ENCODE measurements around the gene CNMD. TPM values are rescaled to one million over a fixed set of nuclear protein-coding genes. Genes with fewer than 3 reads are reported as not detected.
"Not testable (repeated sequence)": the region's sequence is repeated elsewhere in the genome, so short reads cannot be mapped to it uniquely, and the experiment has no call there.

The CNMD gene
- total RNA-seq, 2 experiments from 2014 or later, result not detected

- no peak overlapping the region for H3K4me2 ChIP-seq (ENCODE audit: low read length)
- no peak overlapping the region for H3K4me3 ChIP-seq (ENCODE audit: low read depth, low read length, poor library complexity, severe bottlenecking)
- no TSS peak for BruUV-seq (replicated peaks)
- no peaks in the 10 kb centered on the region for H3K79me2 ChIP-seq (ENCODE audit: insufficient read depth, low read depth, low read length)
- H3K9me2 ChIP-seq (ENCODE audit: insufficient read depth, low read length), result no peaks in the 10 kb centered on the region
- no peaks in the 10 kb centered on the region for H4K20me1 ChIP-seq (ENCODE audit: insufficient read depth, low read length)
- H3K27ac ChIP-seq (ENCODE audit: low read depth, low read length, poor library complexity, severe bottlenecking), result no peak overlapping the region
- ChIA-PET POLR2A (interaction anchor here (1.6 to 1.9 kb wide), 2 partner anchors 12 to 22 kb away, joined by 5 read pairs; no protein-coding TSS in a partner anchor), CTCF (ENCODE audit: unreplicated experiment) (no interaction called here)
- H3K4me1 ChIP-seq (ENCODE audit: insufficient read depth, low read length, poor library complexity, severe bottlenecking), result no peaks in the 10 kb centered on the region
- intact Hi-C loops (cut with micrococcal nuclease; ENCODE audit: unreplicated experiment), result no loop called here
- peaks cover 80% of the 10 kb centered on the region for H3K36me3 ChIP-seq (ENCODE audit: insufficient read depth, low read length)
- H3K9me3 ChIP-seq (ENCODE audit: low read length), result no peaks in the 10 kb centered on the region
- DNase-seq (ENCODE audit: low spot score), result no peak
- TF ChIP-seq CTCF (conservative IDR thresholded peaks at IDR 0.05; ENCODE audit: low read length) (no peak), EZH2phosphoT487 (IDR thresholded peaks at IDR 0.05; ENCODE audit: borderline replicate concordance, low read depth, low read length) (no peak)
- H2AFZ ChIP-seq (ENCODE audit: low read length), result no peak overlapping the region
Measured at GRCh38 chr13:52686376-52686775, 53.2 kb downstream of the CNMD start.

GRCh38 chr13:52685806-52686205 is 53.8 kb downstream of the CNMD start:
- intact Hi-C loops (cut with micrococcal nuclease; ENCODE audit: unreplicated experiment); BruUV-seq (replicated peaks); CTCF ChIA-PET (ENCODE audit: unreplicated experiment); H3K4me3 ChIP-seq (ENCODE audit: low read depth, low read length, poor library complexity, severe bottlenecking); H4K20me1 ChIP-seq (ENCODE audit: insufficient read depth, low read length); DNase-seq (ENCODE audit: low spot score); H3K4me1 ChIP-seq (ENCODE audit: insufficient read depth, low read length, poor library complexity, severe bottlenecking); H3K79me2 ChIP-seq (ENCODE audit: insufficient read depth, low read depth, low read length); POLR2A ChIA-PET; H3K4me2 ChIP-seq (ENCODE audit: low read length); H3K27ac ChIP-seq (ENCODE audit: low read depth, low read length, poor library complexity, severe bottlenecking); H2AFZ ChIP-seq (ENCODE audit: low read length); H3K9me3 ChIP-seq (ENCODE audit: low read length); H3K9me2 ChIP-seq (ENCODE audit: insufficient read depth, low read length): not testable (repeated sequence)
- peaks cover 82% of the 10 kb centered on the region for H3K36me3 ChIP-seq (ENCODE audit: insufficient read depth, low read length)

- Histone ChIP-seq H3K4me2 (ENCODE audit: low read length) (no peak overlapping the region), H3K9me2 (ENCODE audit: insufficient read depth, low read length) (no peaks in the 10 kb centered on the region), H3K9me3 (ENCODE audit: low read length) (no peaks in the 10 kb centered on the region), H4K20me1 (ENCODE audit: insufficient read depth, low read length) (no peaks in the 10 kb centered on the region), H2AFZ (ENCODE audit: low read length) (no peak overlapping the region), H3K79me2 (ENCODE audit: insufficient read depth, low read depth, low read length) (no peaks in the 10 kb centered on the region), H3K4me1 (ENCODE audit: insufficient read depth, low read length, poor library complexity, severe bottlenecking) (no peaks in the 10 kb centered on the region), H3K36me3 (ENCODE audit: insufficient read depth, low read length) (peaks cover 94% of the 10 kb centered on the region), H3K27ac (ENCODE audit: low read depth, low read length, poor library complexity, severe bottlenecking) (no peak overlapping the region), H3K4me3 (ENCODE audit: low read depth, low read length, poor library complexity, severe bottlenecking) (no peak overlapping the region)
- intact Hi-C loops (cut with micrococcal nuclease; ENCODE audit: unreplicated experiment), result no loop called here
- POLR2A ChIA-PET, result interaction anchor here (0.8 kb wide), 1 partner anchor 10 kb away, joined by 3 read pairs; no protein-coding TSS in a partner anchor
- BruUV-seq (replicated peaks), result no TSS peak
- TF ChIP-seq CTCF (conservative IDR thresholded peaks at IDR 0.05; ENCODE audit: low read length) (no peak), EZH2phosphoT487 (IDR thresholded peaks at IDR 0.05; ENCODE audit: borderline replicate concordance, low read depth, low read length) (no peak)
- CTCF ChIA-PET (ENCODE audit: unreplicated experiment), result no interaction called here
- DNase-seq (ENCODE audit: low spot score), result no peak
Measured at GRCh38 chr13:52677823-52678222, 61.8 kb downstream of the CNMD start.
